GM12891 (cell line): ENCODE data around the gene ECHS1.

Experiments used
- POLR2A ChIP-seq: IDR thresholded peaks from 2 replicates; pipeline ENCODE4 v1.6.1; 2011; ENCODE audit warnings: low read depth, low read length, control low read depth
- POLR2AphosphoS5 ChIP-seq: IDR thresholded peaks from 2 replicates; pipeline ENCODE4 v1.6.1; 2011; ENCODE audit warnings: low read depth, low read length, control low read depth

DNA sequence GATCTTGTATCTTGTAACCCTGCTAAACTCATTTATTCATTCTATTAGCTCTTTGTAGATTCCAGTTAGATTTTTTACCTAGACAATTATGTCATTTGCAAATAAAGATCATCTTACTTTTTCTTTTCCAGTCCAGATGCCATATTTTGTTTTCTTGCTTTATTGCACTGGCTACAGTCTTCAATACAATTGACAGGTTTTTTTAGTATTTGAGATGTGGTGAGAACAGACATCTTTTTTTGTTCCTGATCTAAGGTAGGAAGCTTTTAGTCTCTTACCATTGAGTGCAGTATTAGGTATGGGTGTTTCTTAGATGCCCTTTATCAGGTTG lies 39.2 kb upstream of the ECHS1 start:
- TF ChIP-seq POLR2A, result no peak
- TF ChIP-seq POLR2AphosphoS5, result no peak
